ENCODE data around the gene PSME4. TPM values are rescaled to one million over a fixed set of nuclear protein-coding genes. Genes with fewer than 3 reads are reported as not detected.

Gene PSME4
- total and polyA plus RNA-seq, 2 of the 13 experiments (the other 11 are each of a cell fraction or from before 2014, with no cell fraction given), result 52.1 to 77.8 TPM

DNA sequence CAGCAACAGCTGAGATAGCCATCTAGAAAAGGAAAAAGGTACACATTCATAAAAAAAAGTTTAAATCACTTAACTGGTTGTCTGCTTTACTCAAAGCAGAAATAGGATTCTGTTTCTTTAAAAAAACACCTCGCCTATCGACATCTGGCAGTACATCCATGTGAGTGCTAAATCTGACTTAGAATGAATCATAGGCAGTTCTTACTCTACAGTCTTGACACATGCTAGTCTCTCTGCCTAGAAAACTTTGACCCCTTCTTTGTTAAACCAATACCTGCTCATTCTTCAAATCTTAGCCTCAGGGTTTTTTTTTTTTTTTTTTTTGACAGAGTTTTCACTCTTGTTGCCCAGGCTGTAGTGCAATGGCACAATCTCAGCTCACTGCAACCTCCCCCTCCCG, 73.9 kb downstream of the PSME4 start (continued):
- TF ChIP-seq ZNF761 (CRISPR knock-in tag; conservative IDR thresholded peaks at IDR 0.05), result no peak
- TF ChIP-seq ZNF660 (CRISPR knock-in tag; IDR thresholded peaks at IDR 0.05; ENCODE audit: borderline replicate concordance, low read depth), result no peak
- TF ChIP-seq, protein P1, sequence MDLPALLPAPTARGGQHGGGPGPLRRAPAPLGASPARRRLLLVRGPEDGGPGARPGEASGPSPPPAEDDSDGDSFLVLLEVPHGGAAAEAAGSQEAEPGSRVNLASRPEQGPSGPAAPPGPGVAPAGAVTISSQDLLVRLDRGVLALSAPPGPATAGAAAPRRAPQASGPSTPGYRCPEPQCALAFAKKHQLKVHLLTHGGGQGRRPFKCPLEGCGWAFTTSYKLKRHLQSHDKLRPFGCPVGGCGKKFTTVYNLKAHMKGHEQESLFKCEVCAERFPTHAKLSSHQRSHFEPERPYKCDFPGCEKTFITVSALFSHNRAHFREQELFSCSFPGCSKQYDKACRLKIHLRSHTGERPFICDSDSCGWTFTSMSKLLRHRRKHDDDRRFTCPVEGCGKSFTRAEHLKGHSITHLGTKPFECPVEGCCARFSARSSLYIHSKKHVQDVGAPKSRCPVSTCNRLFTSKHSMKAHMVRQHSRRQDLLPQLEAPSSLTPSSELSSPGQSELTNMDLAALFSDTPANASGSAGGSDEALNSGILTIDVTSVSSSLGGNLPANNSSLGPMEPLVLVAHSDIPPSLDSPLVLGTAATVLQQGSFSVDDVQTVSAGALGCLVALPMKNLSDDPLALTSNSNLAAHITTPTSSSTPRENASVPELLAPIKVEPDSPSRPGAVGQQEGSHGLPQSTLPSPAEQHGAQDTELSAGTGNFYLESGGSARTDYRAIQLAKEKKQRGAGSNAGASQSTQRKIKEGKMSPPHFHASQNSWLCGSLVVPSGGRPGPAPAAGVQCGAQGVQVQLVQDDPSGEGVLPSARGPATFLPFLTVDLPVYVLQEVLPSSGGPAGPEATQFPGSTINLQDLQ (CRISPR knock-in tag; IDR thresholded peaks at IDR 0.05), result no peak
- TF ChIP-seq ZNF788 (CRISPR knock-in tag; IDR thresholded peaks at IDR 0.05; ENCODE audit: borderline replicate concordance), result no peak
- TF ChIP-seq, protein P2, sequence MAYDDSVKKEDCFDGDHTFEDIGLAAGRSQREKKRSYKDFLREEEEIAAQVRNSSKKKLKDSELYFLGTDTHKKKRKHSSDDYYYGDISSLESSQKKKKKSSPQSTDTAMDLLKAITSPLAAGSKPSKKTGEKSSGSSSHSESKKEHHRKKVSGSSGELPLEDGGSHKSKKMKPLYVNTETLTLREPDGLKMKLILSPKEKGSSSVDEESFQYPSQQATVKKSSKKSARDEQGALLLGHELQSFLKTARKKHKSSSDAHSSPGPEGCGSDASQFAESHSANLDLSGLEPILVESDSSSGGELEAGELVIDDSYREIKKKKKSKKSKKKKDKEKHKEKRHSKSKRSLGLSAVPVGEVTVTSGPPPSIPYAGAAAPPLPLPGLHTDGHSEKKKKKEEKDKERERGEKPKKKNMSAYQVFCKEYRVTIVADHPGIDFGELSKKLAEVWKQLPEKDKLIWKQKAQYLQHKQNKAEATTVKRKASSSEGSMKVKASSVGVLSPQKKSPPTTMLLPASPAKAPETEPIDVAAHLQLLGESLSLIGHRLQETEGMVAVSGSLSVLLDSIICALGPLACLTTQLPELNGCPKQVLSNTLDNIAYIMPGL (CRISPR knock-in tag; IDR thresholded peaks at IDR 0.05; ENCODE audit: borderline replicate concordance in 1 of 2, low read depth in 1 of 2), result no peak
- TF ChIP-seq, protein P3, sequence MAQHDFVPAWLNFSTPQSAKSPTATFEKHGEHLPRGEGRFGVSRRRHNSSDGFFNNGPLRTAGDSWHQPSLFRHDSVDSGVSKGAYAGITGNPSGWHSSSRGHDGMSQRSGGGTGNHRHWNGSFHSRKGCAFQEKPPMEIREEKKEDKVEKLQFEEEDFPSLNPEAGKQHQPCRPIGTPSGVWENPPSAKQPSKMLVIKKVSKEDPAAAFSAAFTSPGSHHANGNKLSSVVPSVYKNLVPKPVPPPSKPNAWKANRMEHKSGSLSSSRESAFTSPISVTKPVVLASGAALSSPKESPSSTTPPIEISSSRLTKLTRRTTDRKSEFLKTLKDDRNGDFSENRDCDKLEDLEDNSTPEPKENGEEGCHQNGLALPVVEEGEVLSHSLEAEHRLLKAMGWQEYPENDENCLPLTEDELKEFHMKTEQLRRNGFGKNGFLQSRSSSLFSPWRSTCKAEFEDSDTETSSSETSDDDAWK (CRISPR knock-in tag; IDR thresholded peaks at IDR 0.05), result no peak
- TF ChIP-seq NR2C2 (CRISPR knock-in tag; IDR thresholded peaks at IDR 0.05; ENCODE audit: borderline replicate concordance), result no peak

Data from HepG2 (cell line).